Measurements from ENCODE around the gene CTBP2. TPM values are rescaled to one million over a fixed set of nuclear protein-coding genes. Genes with fewer than 3 reads are reported as not detected.

Gene CTBP2
- total RNA-seq, 1 experiment from 2014 or later = 58.2 TPM

GRCh38 chr10:124977161-124977560, 183.2 kb downstream of the CTBP2 start:
- DNase-seq (ENCODE audit: low spot score) = no peak

- DNase-seq (ENCODE audit: low spot score) = no peak
These were observed 184.3 kb downstream of the CTBP2 start for GRCh38 chr10:124975977-124976514.

- DNase-seq (ENCODE audit: low spot score) = no peak
These were observed 186.2 kb downstream of the CTBP2 start for GRCh38 chr10:124974131-124974530.

- no peak for DNase-seq (ENCODE audit: low spot score)
These were observed 187.7 kb downstream of the CTBP2 start for GRCh38 chr10:124972637-124973036.

- DNase-seq (ENCODE audit: low spot score) = no peak
These were observed 189.1 kb downstream of the CTBP2 start for GRCh38 chr10:124971276-124971675.

GRCh38 chr10:124967255-124967654, 193.1 kb downstream of the CTBP2 start:
- no peak for DNase-seq (ENCODE audit: low spot score)

- no peak for DNase-seq (ENCODE audit: low spot score)
These were observed 194.4 kb downstream of the CTBP2 start for GRCh38 chr10:124966008-124966407.

- DNase-seq (ENCODE audit: low spot score) = no peak
These were observed 196.3 kb downstream of the CTBP2 start for GRCh38 chr10:124963866-124964720.

GRCh38 chr10:124962421-124962820, 197.9 kb downstream of the CTBP2 start:
- no peak for DNase-seq (ENCODE audit: low spot score)

- DNase-seq (ENCODE audit: low spot score) = no peak
These were observed 199.2 kb downstream of the CTBP2 start for GRCh38 chr10:124961248-124961570.

- DNase-seq (ENCODE audit: low spot score) = no peak
These were observed 200.8 kb downstream of the CTBP2 start for GRCh38 chr10:124959564-124959963.

- DNase-seq (ENCODE audit: low spot score) = no peak
These were observed 202.9 kb downstream of the CTBP2 start for GRCh38 chr10:124957404-124957947.

GRCh38 chr10:124956764-124957163, 203.6 kb downstream of the CTBP2 start:
- no peak for DNase-seq (ENCODE audit: low spot score)

- no peak for DNase-seq (ENCODE audit: low spot score)
These were observed 204.5 kb downstream of the CTBP2 start for GRCh38 chr10:124955868-124956267.

- DNase-seq (ENCODE audit: low spot score) = no peak
These were observed 205.1 kb downstream of the CTBP2 start for GRCh38 chr10:124955243-124955642.

- no peak for DNase-seq (ENCODE audit: low spot score)
These were observed 206.9 kb downstream of the CTBP2 start for GRCh38 chr10:124953421-124953820.

- DNase-seq (ENCODE audit: low spot score) = no peak
These were observed 208.2 kb downstream of the CTBP2 start for GRCh38 chr10:124952123-124952522.

GRCh38 chr10:124949543-124949942, 210.8 kb downstream of the CTBP2 start:
- no peak for DNase-seq (ENCODE audit: low spot score)

- no peak for DNase-seq (ENCODE audit: low spot score)
These were observed 213.4 kb downstream of the CTBP2 start for GRCh38 chr10:124946945-124947344.

GRCh38 chr10:124944982-124945381, 215.4 kb downstream of the CTBP2 start:
- no peak for DNase-seq (ENCODE audit: low spot score)

- DNase-seq (ENCODE audit: low spot score) = peak; percentile 51
These were observed 216.9 kb downstream of the CTBP2 start for GRCh38 chr10:124943301-124944092.

All from H4 (cell line).